Mammary microvascular endothelial cell (primary cell): ENCODE results near the gene PYGO1. TPM values are rescaled to one million over a fixed set of nuclear protein-coding genes. Genes with fewer than 3 reads are reported as not detected.

Experiments
- total RNA-seq: library from RNA; depleted of rRNA; stranded (reverse); fragments of >200 nt; gene quantifications from 2 replicates; pipeline ENCODE4 v1.2.3, GENCODE V29; 2015

Gene PYGO1
- 0.53 and 0.69 TPM in 2 replicates for total RNA-seq

GRCh38 chr15:55588070-55588814 is at the start of gene PYGO1:
TSS of gene PYGO1 (minus strand) at chr15:55588345. CDS start at chr15:55587883, 462 bp downstream.

Other genes starting within 250 kb of the PYGO1 start
- 31.3 and 32.3 TPM in 2 replicates for gene CCPG1, start 180.0 kb downstream of the PYGO1 start, total RNA-seq
- gene PIERCE2, start 179.8 kb downstream of the PYGO1 start, total RNA-seq = 1.5 and 1.7 TPM in 2 replicates
- 0.80 and 1.3 TPM in 2 replicates for gene DNAAF4, start 80.1 kb downstream of the PYGO1 start, total RNA-seq
- gene PRTG, start 154.8 kb upstream of the PYGO1 start, total RNA-seq = 8.0 and 8.5 TPM in 2 replicates